K562 (cell line): ENCODE measurements around the gene KRTAP4-3. TPM values are rescaled to one million over a fixed set of nuclear protein-coding genes. Genes with fewer than 3 reads are reported as not detected.

Experiments
- ATAC-seq: fragments of 200-7000 bp; cut with Tn5 transposase; 3 replicates; pipeline ENCODE4 v1.9.1; 2020; ENCODE audit warnings: moderate library complexity
- Bru-seq: library from RNA; stranded (reverse); fragments of 400-500 nt; gene quantifications from one replicate; lab custom pipeline; 2021; lab: Mats Ljungman, UMichigan
- BruChase-seq, 2 experiments: library from RNA; stranded (reverse); fragments of 400-500 nt; gene quantifications; one replicate each; lab custom pipeline; 2021; lab: Mats Ljungman, UMichigan
- BruUV-seq: library from RNA; stranded (reverse); fragments of 400-500 nt; replicated peaks from 2 replicates; lab custom pipeline; 2021; lab: Mats Ljungman, UMichigan
- CTCF ChIA-PET: fragments of 300-600 bp; formaldehyde crosslinking; extraction: SDS; loops from one replicate; lab custom pipeline; 2021; ENCODE audit warnings: low intra/inter-chr PET ratio; lab: Yijun Ruan, JAX
- POLR2A ChIA-PET: fragments of 300-600, 350-650 bp; sonication (Branson Sonifier 250); formaldehyde crosslinking; extraction: SDS; loops from one replicate; lab custom pipeline; 2021; ENCODE audit warnings: antibody characterized with exemption, inconsistent platforms; lab: Yijun Ruan, JAX
- DNase-seq, 4 experiments: peaks; one replicate each; pipeline versions ENCODE4 v3.0.0 to v3.0.0-alpha.2; 2011 to 2018; ENCODE audit warnings: low spot score in 3 of 4, mixed read lengths in 3 of 4; ENCODE audit errors: extremely low read depth in 1 of 4
- FAIRE-seq: peaks from 2 replicates; lab custom pipeline; 2011; peaks lifted over from hg19 to GRCh38; lab: Jason Lieb, UNC
- H2AFZ ChIP-seq: 2 replicates; pipeline ENCODE4 v1.6.0; 2011; ENCODE audit warnings: low read depth, low read length, control low read depth, inconsistent platforms
- H3K27ac ChIP-seq: fragments of 200-600 bp; 3 replicates; pipeline ENCODE4 v1.8.0; 2011; ENCODE audit warnings: low read depth, mild to moderate bottlenecking, control low read depth, inconsistent platforms, low read length, moderate library complexity, mixed read lengths; ENCODE audit errors: extremely low read depth
- H3K27me3 ChIP-seq, 2 experiments: fragments of 300-600 bp in 1 of 2; 2 replicates in 1 of 2; 3 replicates in 1 of 2; pipeline versions ENCODE4 v1.6.0 to v1.8.0; 2011; ENCODE audit warnings: inconsistent platforms in 2 of 2, low read length in 2 of 2, mild to moderate bottlenecking in 1 of 2, mixed read lengths in 1 of 2, moderate library complexity in 1 of 2; ENCODE audit not compliant: control insufficient read depth in 2 of 2, insufficient read depth in 2 of 2
- H3K36me3 ChIP-seq: fragments of 300-600 bp; 3 replicates; pipeline ENCODE4 v1.8.0; 2011; ENCODE audit warnings: mild to moderate bottlenecking, low read length, inconsistent platforms; ENCODE audit not compliant: control insufficient read depth, insufficient read depth
- H3K4me1 ChIP-seq, 2 experiments: fragments of 200-600 bp in 1 of 2; replicated peaks in 1 of 2; 2 replicates in 1 of 2; 3 replicates in 1 of 2; pipeline versions ENCODE4 v1.5.1 to v1.8.0; 2011; ENCODE audit warnings: inconsistent platforms in 2 of 2, low read length in 2 of 2, mild to moderate bottlenecking in 1 of 2, mixed read lengths in 1 of 2, moderate library complexity in 1 of 2; ENCODE audit not compliant: control insufficient read depth in 2 of 2, insufficient read depth in 2 of 2
- H3K4me2 ChIP-seq: 2 replicates; pipeline ENCODE4 v1.6.1; 2011; ENCODE audit warnings: low read length, control low read depth, inconsistent platforms, mixed read lengths; ENCODE audit not compliant: insufficient read depth
- H3K4me3 ChIP-seq: fragments of 200-600 bp; sonication (generic), shearing (Covaris generic); 2 replicates; pipeline ENCODE4 v1.5.1; 2016; ENCODE audit warnings: control low read depth, inconsistent platforms
- H3K79me2 ChIP-seq: fragments of 200-600 bp; 3 replicates; pipeline ENCODE4 v1.8.0; 2011; ENCODE audit warnings: low read length, inconsistent platforms; ENCODE audit not compliant: control insufficient read depth, insufficient read depth
- H3K9ac ChIP-seq, 2 experiments: 2 replicates each; pipeline versions ENCODE4 v1.6.0 to v1.6.1; 2011; ENCODE audit warnings: low read depth in 2 of 2, low read length in 2 of 2, control low read depth in 1 of 2, inconsistent platforms in 1 of 2, mild to moderate bottlenecking in 1 of 2, mixed read lengths in 1 of 2; ENCODE audit not compliant: insufficient read depth in 1 of 2
- H3K9me1 ChIP-seq: one replicate; pipeline ENCODE4 v1.6.0; 2011; ENCODE audit warnings: inconsistent platforms, mild to moderate bottlenecking, low read length, moderate library complexity; ENCODE audit not compliant: control insufficient read depth, insufficient read depth
- H3K9me3 ChIP-seq: replicated peaks from 2 replicates; pipeline ENCODE4 v1.5.1; 2011; ENCODE audit warnings: low read depth, low read length, inconsistent platforms; ENCODE audit not compliant: control insufficient read depth, insufficient read depth
- H4K20me1 ChIP-seq: replicated peaks from 2 replicates; pipeline ENCODE4 v1.6.1; 2011; ENCODE audit warnings: low read length, inconsistent platforms, mixed read lengths; ENCODE audit not compliant: control insufficient read depth, insufficient read depth
- DDX20 ChIP-seq: fragments of 450-650 bp; IDR thresholded peaks from 2 replicates; pipeline ENCODE4 v1.6.1; 2016; ENCODE audit warnings: missing genetic modification characterization, low read depth, mild to moderate bottlenecking, missing compliant biosample characterization, moderate library complexity
- HMG20B ChIP-seq: fragments of 250-450 bp; sonication (Bioruptor Pico); IDR thresholded peaks from 2 replicates; pipeline ENCODE4 v1.5.0; 2021; ENCODE audit warnings: mild to moderate bottlenecking
- NONO ChIP-seq, 2 experiments: fragments of 200-400 bp in 1 of 2; fragments of 450-650 bp in 1 of 2; formaldehyde crosslinking in 1 of 2; IDR thresholded peaks; 2 replicates each; pipeline ENCODE4 v1.6.1; 2017; ENCODE audit warnings: low read depth in 2 of 2, mild to moderate bottlenecking in 2 of 2, moderate library complexity in 2 of 2, low read length in 1 of 2
- NR4A1 ChIP-seq, 2 experiments: fragments of 250-450 bp in 1 of 2; fragments of 450-650 bp in 1 of 2; sonication (Bioruptor Pico) in 1 of 2; IDR thresholded peaks; 2 replicates each; pipeline versions ENCODE4 v1.4.0 to v1.6.1; 2016 to 2020; ENCODE audit warnings: mild to moderate bottlenecking in 2 of 2, missing compliant biosample characterization in 1 of 2, missing genetic modification characterization in 1 of 2, moderate library complexity in 1 of 2
- PPARD ChIP-seq: fragments of 250-450 bp; sonication (Bioruptor Pico); IDR thresholded peaks from 2 replicates; pipeline ENCODE4 v1.8.0; 2022; ENCODE audit warnings: inconsistent platforms, mild to moderate bottlenecking, moderate library complexity
- PRPF4 ChIP-seq: fragments of 200-400 bp; formaldehyde crosslinking; IDR thresholded peaks from one replicate; pipeline ENCODE4 v1.6.1; 2017; ENCODE audit warnings: low read length, low read depth, mild to moderate bottlenecking; ENCODE audit not compliant: insufficient read depth, poor library complexity, severe bottlenecking
- RB1 ChIP-seq: fragments of 450-650 bp; IDR thresholded peaks from 2 replicates; pipeline ENCODE4 v1.6.1; 2017; ENCODE audit warnings: low read depth, mild to moderate bottlenecking
- RBM25 ChIP-seq: fragments of 200-400 bp; formaldehyde crosslinking; IDR thresholded peaks from 2 replicates; pipeline ENCODE4 v1.6.1; 2018; ENCODE audit warnings: low read length, low read depth, moderate library complexity; ENCODE audit not compliant: severe bottlenecking
- SMC3 ChIP-seq: conservative IDR thresholded peaks from 2 replicates; pipeline ENCODE4 v1.6.1; 2011; ENCODE audit warnings: low read depth, low read length, improper control_type of control experiment; ENCODE audit not compliant: insufficient read depth
- TAF7 ChIP-seq: fragments of 450-650 bp; IDR thresholded peaks from 2 replicates; pipeline ENCODE4 v1.6.1; 2016; ENCODE audit warnings: missing genetic modification characterization, missing compliant biosample characterization
- ZC3H8 ChIP-seq: fragments of 450-650 bp; IDR thresholded peaks from 2 replicates; pipeline ENCODE4 v1.6.1; 2017
- WGBS: fragments of 100-300 bp; shearing (Covaris generic); methylation state at CpG from one replicate; pipeline ENCODE4 v1.1.6; 2016; ENCODE audit warnings: low coverage, mixed read lengths; ENCODE audit not compliant: insufficient coverage; ENCODE audit errors: missing lambda C conversion rate; 5-methylcytosine and 5-hydroxymethylcytosine counted together
- in situ Hi-C: fragments of 300-500 bp; cut with MboI; formaldehyde crosslinking; loops from 4 replicates; pipeline ENCODE4 v1.15.0; 2018; ENCODE audit warnings: inconsistent platforms, mixed read lengths
- intact Hi-C: fragments of 100-400 bp; cut with micrococcal nuclease; formaldehyde crosslinking; loops from 2 replicates; pipeline ENCODE4 v1.14.2; 2022
- long read RNA-seq, 3 experiments: library from polyadenylated mRNA in 2 of 3; library from RNA in 1 of 3; unstranded in 2 of 3; stranded (forward) in 1 of 3; transcript quantifications; one replicate each; pipeline ENCODE4 v2.0.0, GENCODE V29; 2019 to 2022
- polyA minus RNA-seq, 3 experiments: library from RNA; depleted of rRNA, polyadenylated mRNA; stranded (reverse); fragments of >200 nt; gene quantifications; 2 replicates each; pipeline ENCODE4 v1.2.3, GENCODE V29; 2011
- polyA plus RNA-seq, 8 experiments: library from polyadenylated mRNA; depleted of rRNA in 4 of 8; stranded (reverse) in 5 of 8; unstranded in 3 of 8; fragments of >200 nt; fragmentation: Nextera tagmentation in 2 of 8; fragmentation: Illumina TruSeq in 1 of 8; extraction: Ambion mirVana in 2 of 8; extraction: Trizol in 1 of 8; gene quantifications; 2 replicates each; pipeline versions ENCODE4 v1.2.1 to v1.2.3, GENCODE V29; 2011 to 2014; ENCODE audit warnings: inconsistent platforms in 1 of 8, missing spikeins in 1 of 8
- total RNA-seq, 7 experiments: library from RNA; depleted of rRNA in 6 of 7; stranded (reverse); fragments of >200 nt in 6 of 7; fragmentation: Illumina TruSeq in 2 of 7; extraction: Trizol in 2 of 7; gene quantifications; 2 replicates each; pipeline versions ENCODE4 v1.2.1 to v1.2.3, GENCODE V29; 2011 to 2021; ENCODE audit warnings: low replicate concordance in 1 of 7
- TF ChIP-seq, protein P1 (sequence below): fragments of 450-650 bp; formaldehyde crosslinking; IDR thresholded peaks from 2 replicates; pipeline ENCODE4 v1.4.0; 2020; ENCODE audit warnings: mild to moderate bottlenecking, mixed read lengths
- TF ChIP-seq, protein P2 (sequence below): fragments of 450-650 bp; formaldehyde crosslinking; IDR thresholded peaks from 2 replicates; pipeline ENCODE4 v1.4.0; 2020; ENCODE audit warnings: mild to moderate bottlenecking, moderate library complexity
- TF ChIP-seq, protein P3 (sequence below): fragments of 450-650 bp; IDR thresholded peaks from 2 replicates; pipeline ENCODE4 v1.6.1; 2016; ENCODE audit warnings: mild to moderate bottlenecking

KRTAP4-3 gene
- not detected in 2 replicates for total RNA-seq (2011; cell fraction: chromatin; rRNA removed; ENCODE audit: low replicate concordance)
- total RNA-seq (2011; cell fraction: nucleolus; rRNA removed), result not detected in 2 replicates
- total RNA-seq (2011; cell fraction: nucleoplasm; rRNA removed), result not detected in 2 replicates
- total RNA-seq (2014; rRNA removed) (not detected in 2 replicates), total RNA-seq (2014; rRNA removed; fragmentation: Illumina TruSeq; extraction: Trizol) (not detected in 2 replicates), total RNA-seq (2015; rRNA removed; fragmentation: Illumina TruSeq; extraction: Trizol) (not detected in 2 replicates), total RNA-seq (2021) (not detected in 2 replicates), polyA plus RNA-seq (2011; rRNA removed) (not detected in 2 replicates), polyA plus RNA-seq (2014; fragmentation: Illumina TruSeq; extraction: Trizol) (not detected in 2 replicates), polyA plus RNA-seq (2014; fragmentation: Nextera tagmentation; extraction: Ambion mirVana) (not detected), polyA plus RNA-seq (2014; rRNA removed) (not detected in 2 replicates), polyA minus RNA-seq (2011; rRNA and poly(A)+ RNA removed) (not detected in 2 replicates), Bru-seq, nascent RNA (not detected), BruChase-seq, experiment 1, labeled RNA remaining after a 2-hour chase (not detected), BruChase-seq, experiment 2, labeled RNA remaining after a 6-hour chase (not detected)
- polyA plus RNA-seq (2011; cell fraction: cytosol; rRNA removed), result not detected in 2 replicates
- not detected in 2 replicates for polyA plus RNA-seq (2011; cell fraction: nucleus; rRNA removed)
- not detected in 2 replicates for polyA plus RNA-seq (2012)
- not detected in 2 replicates for polyA minus RNA-seq (2011; cell fraction: cytosol; rRNA and poly(A)+ RNA removed)
- polyA minus RNA-seq (2011; cell fraction: nucleus; rRNA and poly(A)+ RNA removed), result not detected in 2 replicates
- long read RNA-seq, experiment 1, result 0 reads
- long read RNA-seq, experiment 2, result 0 reads
- long read RNA-seq, experiment 3, result 0 reads

GRCh38 chr17:41168121-41168520 lies at the start of gene KRTAP4-3:
Gene KRTAP4-3, minus strand, starts transcription at chr17:41168221. Its CDS starts 49 bp downstream, at chr17:41168172.
- no peaks in the 10 kb centered on the region for H3K9me3 ChIP-seq
- POLR2A ChIA-PET, result no interaction called here
- no peak within 1 kb of the TSS for H3K4me2 ChIP-seq
- peaks cover 0 to 3% of the 10 kb centered on the region in 2 experiments; a peak in 1 of 5 replicates for H3K4me1 ChIP-seq
- H4K20me1 ChIP-seq, result no peaks in the 10 kb centered on the region
- H3K27me3 ChIP-seq, result peaks cover 0 to 6% of the 10 kb centered on the region in 2 experiments; a peak in 1 of 5 replicates
- H3K36me3 ChIP-seq, result no peaks in the 10 kb centered on the region
- 0% methylated on average over 1 of the region's 1 CpG for WGBS
- DNase-seq (no peak), FAIRE-seq (no peak), ATAC-seq (no peak)
- H3K27ac ChIP-seq, result no peak within 1 kb of the TSS
- H3K9ac ChIP-seq, result no peak within 1 kb of the TSS
- intact Hi-C loops (no loop called here), in situ Hi-C loops (no loop called here)
- no peaks in the 10 kb centered on the region for H3K79me2 ChIP-seq
- no peaks in the 10 kb centered on the region for H3K9me1 ChIP-seq
- BruUV-seq, result no TSS peak
- H3K4me3 ChIP-seq, result no peak within 1 kb of the TSS
- CTCF ChIA-PET, result no interaction called here
- no peak within 1 kb of the TSS for H2AFZ ChIP-seq
- TF ChIP-seq HMG20B (CRISPR knock-in tag), result no peak
- TF ChIP-seq SMC3, result no peak
- no peak for TF ChIP-seq ZC3H8
- no peak for TF ChIP-seq PRPF4
- TF ChIP-seq, protein P1, sequence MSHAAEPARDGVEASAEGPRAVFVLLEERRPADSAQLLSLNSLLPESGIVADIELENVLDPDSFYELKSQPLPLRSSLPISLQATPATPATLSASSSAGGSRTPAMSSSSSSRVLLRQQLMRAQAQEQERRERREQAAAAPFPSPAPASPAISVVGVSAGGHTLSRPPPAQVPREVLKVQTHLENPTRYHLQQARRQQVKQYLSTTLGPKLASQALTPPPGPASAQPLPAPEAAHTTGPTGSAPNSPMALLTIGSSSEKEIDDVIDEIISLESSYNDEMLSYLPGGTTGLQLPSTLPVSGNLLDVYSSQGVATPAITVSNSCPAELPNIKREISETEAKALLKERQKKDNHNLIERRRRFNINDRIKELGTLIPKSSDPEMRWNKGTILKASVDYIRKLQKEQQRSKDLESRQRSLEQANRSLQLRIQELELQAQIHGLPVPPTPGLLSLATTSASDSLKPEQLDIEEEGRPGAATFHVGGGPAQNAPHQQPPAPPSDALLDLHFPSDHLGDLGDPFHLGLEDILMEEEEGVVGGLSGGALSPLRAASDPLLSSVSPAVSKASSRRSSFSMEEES (CRISPR knock-in tag), result no peak
- TF ChIP-seq PPARD (CRISPR knock-in tag), result no peak
- no peak for TF ChIP-seq TAF7
- TF ChIP-seq, protein P2, sequence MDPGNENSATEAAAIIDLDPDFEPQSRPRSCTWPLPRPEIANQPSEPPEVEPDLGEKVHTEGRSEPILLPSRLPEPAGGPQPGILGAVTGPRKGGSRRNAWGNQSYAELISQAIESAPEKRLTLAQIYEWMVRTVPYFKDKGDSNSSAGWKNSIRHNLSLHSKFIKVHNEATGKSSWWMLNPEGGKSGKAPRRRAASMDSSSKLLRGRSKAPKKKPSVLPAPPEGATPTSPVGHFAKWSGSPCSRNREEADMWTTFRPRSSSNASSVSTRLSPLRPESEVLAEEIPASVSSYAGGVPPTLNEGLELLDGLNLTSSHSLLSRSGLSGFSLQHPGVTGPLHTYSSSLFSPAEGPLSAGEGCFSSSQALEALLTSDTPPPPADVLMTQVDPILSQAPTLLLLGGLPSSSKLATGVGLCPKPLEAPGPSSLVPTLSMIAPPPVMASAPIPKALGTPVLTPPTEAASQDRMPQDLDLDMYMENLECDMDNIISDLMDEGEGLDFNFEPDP (CRISPR knock-in tag), result no peak
- TF ChIP-seq RB1, result no peak
- TF ChIP-seq, protein P3, sequence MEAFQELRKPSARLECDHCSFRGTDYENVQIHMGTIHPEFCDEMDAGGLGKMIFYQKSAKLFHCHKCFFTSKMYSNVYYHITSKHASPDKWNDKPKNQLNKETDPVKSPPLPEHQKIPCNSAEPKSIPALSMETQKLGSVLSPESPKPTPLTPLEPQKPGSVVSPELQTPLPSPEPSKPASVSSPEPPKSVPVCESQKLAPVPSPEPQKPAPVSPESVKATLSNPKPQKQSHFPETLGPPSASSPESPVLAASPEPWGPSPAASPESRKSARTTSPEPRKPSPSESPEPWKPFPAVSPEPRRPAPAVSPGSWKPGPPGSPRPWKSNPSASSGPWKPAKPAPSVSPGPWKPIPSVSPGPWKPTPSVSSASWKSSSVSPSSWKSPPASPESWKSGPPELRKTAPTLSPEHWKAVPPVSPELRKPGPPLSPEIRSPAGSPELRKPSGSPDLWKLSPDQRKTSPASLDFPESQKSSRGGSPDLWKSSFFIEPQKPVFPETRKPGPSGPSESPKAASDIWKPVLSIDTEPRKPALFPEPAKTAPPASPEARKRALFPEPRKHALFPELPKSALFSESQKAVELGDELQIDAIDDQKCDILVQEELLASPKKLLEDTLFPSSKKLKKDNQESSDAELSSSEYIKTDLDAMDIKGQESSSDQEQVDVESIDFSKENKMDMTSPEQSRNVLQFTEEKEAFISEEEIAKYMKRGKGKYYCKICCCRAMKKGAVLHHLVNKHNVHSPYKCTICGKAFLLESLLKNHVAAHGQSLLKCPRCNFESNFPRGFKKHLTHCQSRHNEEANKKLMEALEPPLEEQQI, result no peak
- no peak for TF ChIP-seq RBM25
- TF ChIP-seq NR4A1 (CRISPR knock-in tag; IDR thresholded peaks at IDR 0.05), result no peak
- no peak for TF ChIP-seq NR4A1 (tag; IDR thresholded peaks at IDR 0.05)
- TF ChIP-seq NONO (IDR thresholded peaks at IDR 0.05; ENCODE audit: low read depth in 2 of 2, low read length in 1 of 2), result no peak
- no peak for TF ChIP-seq DDX20
